ENCODE results near the gene IQSEC1. TPM values are rescaled to one million over a fixed set of nuclear protein-coding genes. Genes with fewer than 3 reads are reported as not detected.

IQSEC1 gene
- total RNA-seq, 2 donors from 2014 or later, result 57.5 to 63.9 TPM

DNA sequence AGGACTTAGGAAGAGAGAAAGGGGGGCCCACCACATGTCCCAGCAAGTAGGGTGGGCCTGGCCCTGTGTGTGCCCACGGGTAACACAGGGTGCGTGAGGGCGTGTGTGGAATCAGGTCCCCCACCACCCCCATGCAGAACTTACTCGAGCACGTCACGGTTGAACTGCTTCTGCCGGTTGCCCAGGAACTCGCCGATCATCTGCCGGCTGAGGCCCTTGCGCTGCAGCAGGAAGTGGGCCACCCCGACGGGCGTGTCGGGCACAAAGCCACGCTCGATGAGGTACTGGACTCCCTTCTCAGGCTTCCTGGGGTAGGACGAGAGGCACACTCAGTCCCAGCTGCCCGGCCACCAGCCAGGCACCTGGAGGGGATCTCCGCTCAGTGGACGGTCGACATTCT, 148.8 kb downstream of the IQSEC1 start:
- TF ChIP-seq, protein P1, sequence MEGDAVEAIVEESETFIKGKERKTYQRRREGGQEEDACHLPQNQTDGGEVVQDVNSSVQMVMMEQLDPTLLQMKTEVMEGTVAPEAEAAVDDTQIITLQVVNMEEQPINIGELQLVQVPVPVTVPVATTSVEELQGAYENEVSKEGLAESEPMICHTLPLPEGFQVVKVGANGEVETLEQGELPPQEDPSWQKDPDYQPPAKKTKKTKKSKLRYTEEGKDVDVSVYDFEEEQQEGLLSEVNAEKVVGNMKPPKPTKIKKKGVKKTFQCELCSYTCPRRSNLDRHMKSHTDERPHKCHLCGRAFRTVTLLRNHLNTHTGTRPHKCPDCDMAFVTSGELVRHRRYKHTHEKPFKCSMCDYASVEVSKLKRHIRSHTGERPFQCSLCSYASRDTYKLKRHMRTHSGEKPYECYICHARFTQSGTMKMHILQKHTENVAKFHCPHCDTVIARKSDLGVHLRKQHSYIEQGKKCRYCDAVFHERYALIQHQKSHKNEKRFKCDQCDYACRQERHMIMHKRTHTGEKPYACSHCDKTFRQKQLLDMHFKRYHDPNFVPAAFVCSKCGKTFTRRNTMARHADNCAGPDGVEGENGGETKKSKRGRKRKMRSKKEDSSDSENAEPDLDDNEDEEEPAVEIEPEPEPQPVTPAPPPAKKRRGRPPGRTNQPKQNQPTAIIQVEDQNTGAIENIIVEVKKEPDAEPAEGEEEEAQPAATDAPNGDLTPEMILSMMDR (IDR thresholded peaks at IDR 0.05), result no peak
- H3K27me3 ChIP-seq, result no peaks in the 10 kb centered on the region
- H3K4me3 ChIP-seq, result no peak overlapping the region
- H3K9me3 ChIP-seq, result no peaks in the 10 kb centered on the region
- peaks cover 64% of the 10 kb centered on the region for H3K36me3 ChIP-seq
- peaks cover 0 to 60% of the 10 kb centered on the region in 2 donors for H3K4me1 ChIP-seq
- DNase-seq (ENCODE audit: low spot score), result no peak
- no peak overlapping the region for H3K27ac ChIP-seq

DNA sequence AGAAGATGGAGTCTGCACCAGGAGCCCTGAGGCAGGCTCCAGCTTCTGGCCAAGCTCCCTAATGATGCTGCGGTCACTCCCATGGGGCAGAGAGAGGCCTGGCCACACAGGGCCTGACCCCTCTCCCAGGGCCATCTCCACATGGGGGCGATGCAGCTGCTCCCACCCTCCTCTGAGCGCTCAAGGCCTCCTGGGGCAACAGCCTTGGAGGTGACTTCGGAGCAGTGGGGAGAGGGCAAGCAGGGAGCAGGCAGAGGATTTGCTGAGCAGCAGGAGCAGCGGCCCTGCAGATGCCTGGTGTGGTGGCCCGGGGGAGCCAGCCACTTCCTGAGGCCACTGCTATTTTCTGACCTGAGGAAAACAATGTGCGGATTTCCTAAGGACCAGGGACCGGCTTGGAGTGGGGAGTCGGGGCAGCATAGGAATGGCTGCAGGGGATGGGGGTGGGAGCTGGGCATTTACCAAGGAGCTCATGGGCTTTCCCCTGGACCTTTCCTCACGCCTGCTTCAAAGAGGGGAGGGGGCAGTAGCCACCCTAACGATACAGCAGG, 150.3 kb downstream of the IQSEC1 start:
- peaks cover 0 to 58% of the 10 kb centered on the region in 2 donors for H3K4me1 ChIP-seq

DNA sequence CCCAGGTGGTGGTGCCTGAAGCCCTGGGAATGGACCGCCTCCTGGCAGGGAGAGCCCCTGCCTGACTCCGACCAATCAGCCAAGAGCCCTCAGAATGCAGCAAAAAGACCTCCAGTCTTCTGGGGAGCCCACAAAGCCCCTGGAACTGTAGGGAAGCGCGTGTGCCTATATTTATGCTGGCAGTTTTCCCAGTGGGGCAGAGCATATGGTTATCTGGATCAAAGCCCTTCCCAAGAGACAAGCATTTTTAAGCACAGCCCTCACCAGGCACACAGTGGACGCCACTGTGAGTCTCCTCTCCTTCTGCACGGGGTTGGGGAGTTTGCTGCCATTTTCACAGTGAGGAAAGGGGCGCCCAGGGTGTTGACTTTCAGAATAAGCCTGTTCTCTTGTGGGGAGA, 150.9 kb downstream of the IQSEC1 start:
- Histone ChIP-seq H3K36me3 (peaks cover 78% of the 10 kb centered on the region), H3K9me3 (no peaks in the 10 kb centered on the region), H3K4me3 (no peak overlapping the region), H3K27me3 (no peaks in the 10 kb centered on the region), H3K27ac (no peak overlapping the region), H3K4me1 (peaks cover 0 to 54% of the 10 kb centered on the region in 2 donors)
- TF ChIP-seq, protein P1 (IDR thresholded peaks at IDR 0.05), result no peak
- DNase-seq (ENCODE audit: low spot score), result no peak

More for the DNA sequence above, 150.3 kb downstream of the IQSEC1 start:
- Histone ChIP-seq H3K27ac (no peak overlapping the region), H3K27me3 (no peaks in the 10 kb centered on the region), H3K36me3 (peaks cover 71% of the 10 kb centered on the region), H3K9me3 (no peaks in the 10 kb centered on the region), H3K4me3 (no peak overlapping the region)
- TF ChIP-seq, protein P1 (IDR thresholded peaks at IDR 0.05), result no peak
- no peak for DNase-seq (ENCODE audit: low spot score)

DNA sequence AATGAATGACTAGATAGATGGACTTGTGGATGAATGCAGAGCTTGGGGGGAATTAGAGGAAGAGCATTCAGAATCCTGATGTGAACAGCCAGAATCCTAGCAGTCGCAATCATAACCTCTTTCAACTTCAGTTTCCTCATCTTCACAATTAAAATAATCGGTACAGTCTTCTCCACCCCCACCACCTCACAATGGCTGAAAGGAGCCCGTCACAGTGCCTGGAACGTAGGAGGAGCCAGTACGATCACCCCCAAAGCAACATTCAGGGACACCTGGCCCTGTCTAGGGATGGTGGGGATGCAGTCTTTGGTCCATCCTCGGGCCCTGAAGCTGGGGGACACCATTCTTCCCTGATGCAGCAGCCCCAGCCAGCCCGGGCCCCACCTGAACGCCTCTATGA, 151.5 kb downstream of the IQSEC1 start:
- no peak overlapping the region for H3K27ac ChIP-seq
- peaks cover 83% of the 10 kb centered on the region for H3K36me3 ChIP-seq
- TF ChIP-seq, protein P1 (IDR thresholded peaks at IDR 0.05), result no peak
- H3K4me3 ChIP-seq, result no peak overlapping the region
- peaks cover 0 to 48% of the 10 kb centered on the region in 2 donors for H3K4me1 ChIP-seq
- H3K27me3 ChIP-seq, result no peaks in the 10 kb centered on the region
- H3K9me3 ChIP-seq, result no peaks in the 10 kb centered on the region
- no peak for DNase-seq (ENCODE audit: low spot score)

DNA sequence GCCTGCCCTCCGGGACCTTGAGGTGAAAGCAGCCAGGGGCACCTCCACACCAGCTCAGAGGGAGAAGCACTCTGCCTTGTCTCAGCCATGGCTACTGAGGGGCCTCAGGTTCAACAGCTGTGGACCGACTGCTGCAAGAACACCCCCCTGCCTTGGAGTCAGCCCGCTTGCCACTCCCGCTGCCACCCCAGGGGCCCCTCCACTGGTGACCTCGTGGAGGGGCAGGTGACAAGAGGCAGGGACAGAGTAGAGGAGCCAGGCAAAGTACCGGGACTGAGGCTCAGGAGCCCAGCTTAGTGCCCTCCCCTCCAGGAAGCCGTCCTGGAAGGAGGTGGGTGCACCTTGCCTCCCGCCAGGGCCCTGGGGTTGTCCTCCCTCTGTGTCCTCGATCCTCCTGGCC, 152.3 kb downstream of the IQSEC1 start:
- Histone ChIP-seq H3K36me3 (peaks cover 87% of the 10 kb centered on the region), H3K27ac (no peak overlapping the region), H3K9me3 (no peaks in the 10 kb centered on the region), H3K4me1 (peaks cover 0 to 41% of the 10 kb centered on the region in 2 donors), H3K27me3 (no peaks in the 10 kb centered on the region), H3K4me3 (no peak overlapping the region)
- TF ChIP-seq, protein P1 (IDR thresholded peaks at IDR 0.05), result no peak
- DNase-seq (ENCODE audit: low spot score), result no peak

DNA sequence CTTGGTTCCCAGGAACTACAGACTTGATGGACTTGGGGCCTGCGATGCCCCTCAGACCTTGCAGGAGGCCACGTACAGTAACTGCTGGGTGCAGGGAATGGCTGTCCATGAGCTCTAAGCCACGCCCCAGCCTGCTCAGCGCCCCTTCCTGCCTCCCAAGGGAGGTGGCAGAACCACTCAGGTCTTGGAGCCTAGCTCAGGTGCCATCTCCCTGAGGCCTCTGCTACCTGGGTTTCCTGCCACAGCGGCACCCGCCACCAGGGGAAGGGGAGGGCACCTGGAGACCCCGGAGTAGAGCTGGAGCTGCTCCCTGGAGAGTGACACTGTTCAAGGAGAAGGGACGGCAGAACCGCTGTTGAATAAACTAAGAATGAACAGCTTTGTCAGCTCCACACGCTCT, 154.0 kb downstream of the IQSEC1 start:
- H3K4me3 ChIP-seq, result no peak overlapping the region
- H3K27ac ChIP-seq, result no peak overlapping the region
- peaks cover 0 to 23% of the 10 kb centered on the region in 2 donors for H3K4me1 ChIP-seq
- no peaks in the 10 kb centered on the region for H3K9me3 ChIP-seq
- no peak for DNase-seq (ENCODE audit: low spot score)
- H3K36me3 ChIP-seq, result peaks cover 82% of the 10 kb centered on the region
- TF ChIP-seq, protein P1 (IDR thresholded peaks at IDR 0.05), result no peak
- H3K27me3 ChIP-seq, result no peaks in the 10 kb centered on the region
